DOHH2 (cell line): ENCODE measurements around the gene CREB1.

ENCODE experiments used
- EZH2phosphoT487 ChIP-seq: fragments of 200-600 bp; sonication (generic); IDR thresholded peaks from 2 replicates; pipeline ENCODE4 v1.6.1; 2017; ENCODE audit warnings: borderline replicate concordance, mild to moderate bottlenecking, antibody characterized with exemption, low read length, moderate library complexity, mixed read lengths
- TF ChIP-seq, protein P1 (sequence below): fragments of 200-600 bp; sonication (generic); IDR thresholded peaks from one replicate; pipeline ENCODE4 v1.5.1; 2014; ENCODE audit warnings: antibody characterized with exemption, mild to moderate bottlenecking, low read depth, low read length; ENCODE audit not compliant: poor library complexity, severe bottlenecking

DNA sequence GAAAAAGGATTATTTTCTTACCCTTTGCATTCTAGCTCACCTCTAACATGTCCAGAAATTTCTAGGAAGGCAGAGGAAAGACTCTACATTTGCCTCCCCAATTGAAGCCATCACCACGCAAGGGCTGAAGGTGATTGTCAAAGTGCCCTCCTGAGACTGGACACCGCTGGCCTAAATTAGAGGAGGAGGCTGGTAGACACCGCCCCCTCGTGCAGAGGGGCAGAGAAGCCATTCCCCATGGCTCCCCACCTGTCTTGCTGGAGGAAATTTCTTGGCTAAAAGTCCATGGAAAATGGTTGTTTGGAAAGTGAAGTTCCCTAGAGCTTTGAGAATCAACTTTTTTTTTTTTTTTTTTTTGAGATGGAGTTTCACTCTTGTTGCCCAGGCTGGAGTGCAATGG, 31.3 kb upstream of the CREB1 start:
- TF ChIP-seq, protein P1, sequence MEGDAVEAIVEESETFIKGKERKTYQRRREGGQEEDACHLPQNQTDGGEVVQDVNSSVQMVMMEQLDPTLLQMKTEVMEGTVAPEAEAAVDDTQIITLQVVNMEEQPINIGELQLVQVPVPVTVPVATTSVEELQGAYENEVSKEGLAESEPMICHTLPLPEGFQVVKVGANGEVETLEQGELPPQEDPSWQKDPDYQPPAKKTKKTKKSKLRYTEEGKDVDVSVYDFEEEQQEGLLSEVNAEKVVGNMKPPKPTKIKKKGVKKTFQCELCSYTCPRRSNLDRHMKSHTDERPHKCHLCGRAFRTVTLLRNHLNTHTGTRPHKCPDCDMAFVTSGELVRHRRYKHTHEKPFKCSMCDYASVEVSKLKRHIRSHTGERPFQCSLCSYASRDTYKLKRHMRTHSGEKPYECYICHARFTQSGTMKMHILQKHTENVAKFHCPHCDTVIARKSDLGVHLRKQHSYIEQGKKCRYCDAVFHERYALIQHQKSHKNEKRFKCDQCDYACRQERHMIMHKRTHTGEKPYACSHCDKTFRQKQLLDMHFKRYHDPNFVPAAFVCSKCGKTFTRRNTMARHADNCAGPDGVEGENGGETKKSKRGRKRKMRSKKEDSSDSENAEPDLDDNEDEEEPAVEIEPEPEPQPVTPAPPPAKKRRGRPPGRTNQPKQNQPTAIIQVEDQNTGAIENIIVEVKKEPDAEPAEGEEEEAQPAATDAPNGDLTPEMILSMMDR, result no peak
- no peak for TF ChIP-seq EZH2phosphoT487
